Liver (tissue), 3 donors: ENCODE measurements around the gene PHF21B.

Experiments
- ATF3 ChIP-seq: IDR thresholded peaks from 2 replicates; pipeline ENCODE4 v1.6.1; 2016; ENCODE audit warnings: antibody characterized with exemption
- EGR1 ChIP-seq, 2 donors: IDR thresholded peaks; 2 replicates each; pipeline ENCODE4 v1.6.1; 2016 to 2018; ENCODE audit warnings: antibody characterized with exemption in 2 of 2, low read depth in 2 of 2
- HNF4G ChIP-seq: IDR thresholded peaks from 2 replicates; pipeline ENCODE4 v1.6.1; 2016; ENCODE audit warnings: antibody characterized with exemption
- JUND ChIP-seq, 2 donors: IDR thresholded peaks; 2 replicates each; pipeline ENCODE4 v1.6.1; 2016; ENCODE audit warnings: antibody characterized with exemption in 2 of 2
- MAX ChIP-seq: IDR thresholded peaks from 2 replicates; pipeline ENCODE4 v1.6.1; 2016; ENCODE audit warnings: antibody characterized with exemption
- NR2F2 ChIP-seq: IDR thresholded peaks from 2 replicates; pipeline ENCODE4 v1.6.1; 2016; ENCODE audit warnings: antibody characterized with exemption
- RAD21 ChIP-seq, 2 donors: IDR thresholded peaks; 2 replicates each; pipeline ENCODE4 v1.6.1; 2016; ENCODE audit warnings: antibody characterized with exemption in 2 of 2, mild to moderate bottlenecking in 2 of 2
- REST ChIP-seq: IDR thresholded peaks from 2 replicates; pipeline ENCODE4 v1.6.1; 2016; ENCODE audit warnings: antibody characterized with exemption, mild to moderate bottlenecking
- RXRA ChIP-seq, 2 donors: IDR thresholded peaks; 2 replicates each; pipeline ENCODE4 v1.6.1; 2017 to 2018; ENCODE audit warnings: antibody characterized with exemption in 2 of 2, mild to moderate bottlenecking in 1 of 2
- SP1 ChIP-seq: IDR thresholded peaks from 2 replicates; pipeline ENCODE4 v1.6.1; 2018; ENCODE audit warnings: antibody characterized with exemption, mild to moderate bottlenecking
- TAF1 ChIP-seq: conservative IDR thresholded peaks from 2 replicates; pipeline ENCODE4 v1.6.1; 2016; ENCODE audit warnings: antibody characterized with exemption, mild to moderate bottlenecking
- ZBTB33 ChIP-seq: IDR thresholded peaks from 2 replicates; pipeline ENCODE4 v1.6.1; 2016; ENCODE audit warnings: antibody characterized with exemption
- TF ChIP-seq, protein P1 (sequence below): fragments of 150-350 bp; IDR thresholded peaks from 2 replicates; pipeline ENCODE4 v1.5.1; 2017; ENCODE audit warnings: improper control_type of control experiment, low read depth, low read length; ENCODE audit not compliant: missing input control
- donor health status: healthy.
- donor health status: healthy.

DNA sequence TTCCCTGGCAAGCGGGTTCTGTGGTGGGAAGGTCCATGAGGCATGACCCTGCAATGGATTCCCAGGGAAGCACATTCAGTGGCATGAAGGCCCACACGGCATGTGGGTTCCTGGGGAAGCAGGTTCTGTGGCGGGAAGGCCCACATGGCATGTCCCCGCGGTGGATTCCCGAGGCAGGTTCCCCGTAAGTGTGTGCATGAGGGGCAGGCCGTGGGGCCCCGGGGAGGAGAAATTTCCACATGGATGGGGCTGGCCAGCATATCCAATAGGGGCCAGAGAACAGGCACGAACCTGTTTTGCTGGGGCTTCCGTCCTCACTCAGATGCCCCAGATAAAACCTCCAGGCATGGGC, 83.7 kb downstream of the PHF21B start:
- TF ChIP-seq, protein P1, sequence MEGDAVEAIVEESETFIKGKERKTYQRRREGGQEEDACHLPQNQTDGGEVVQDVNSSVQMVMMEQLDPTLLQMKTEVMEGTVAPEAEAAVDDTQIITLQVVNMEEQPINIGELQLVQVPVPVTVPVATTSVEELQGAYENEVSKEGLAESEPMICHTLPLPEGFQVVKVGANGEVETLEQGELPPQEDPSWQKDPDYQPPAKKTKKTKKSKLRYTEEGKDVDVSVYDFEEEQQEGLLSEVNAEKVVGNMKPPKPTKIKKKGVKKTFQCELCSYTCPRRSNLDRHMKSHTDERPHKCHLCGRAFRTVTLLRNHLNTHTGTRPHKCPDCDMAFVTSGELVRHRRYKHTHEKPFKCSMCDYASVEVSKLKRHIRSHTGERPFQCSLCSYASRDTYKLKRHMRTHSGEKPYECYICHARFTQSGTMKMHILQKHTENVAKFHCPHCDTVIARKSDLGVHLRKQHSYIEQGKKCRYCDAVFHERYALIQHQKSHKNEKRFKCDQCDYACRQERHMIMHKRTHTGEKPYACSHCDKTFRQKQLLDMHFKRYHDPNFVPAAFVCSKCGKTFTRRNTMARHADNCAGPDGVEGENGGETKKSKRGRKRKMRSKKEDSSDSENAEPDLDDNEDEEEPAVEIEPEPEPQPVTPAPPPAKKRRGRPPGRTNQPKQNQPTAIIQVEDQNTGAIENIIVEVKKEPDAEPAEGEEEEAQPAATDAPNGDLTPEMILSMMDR: no peak
- no peak for TF ChIP-seq RAD21 (IDR thresholded peaks at IDR 0.05)
- no peak for TF ChIP-seq TAF1
- no peak for TF ChIP-seq ATF3
- TF ChIP-seq REST: no peak
- TF ChIP-seq NR2F2: no peak
- no peak for TF ChIP-seq EGR1 (IDR thresholded peaks at IDR 0.05; ENCODE audit: low read depth in 2 of 2)
- TF ChIP-seq MAX: no peak
- TF ChIP-seq JUND (IDR thresholded peaks at IDR 0.05): no peak
- no peak for TF ChIP-seq SP1
- TF ChIP-seq ZBTB33: no peak
- TF ChIP-seq HNF4G: no peak
- no peak for TF ChIP-seq RXRA (IDR thresholded peaks at IDR 0.05)
